Progenitor cell of endocrine pancreas (in vitro differentiated cells): Measurements from ENCODE around the gene CYB5R4. TPM values are rescaled to one million over a fixed set of nuclear protein-coding genes. Genes with fewer than 3 reads are reported as not detected.
"Not testable (repeated sequence)": the region's sequence is repeated elsewhere in the genome, so short reads cannot be mapped to it uniquely, and the experiment has no call there.

ENCODE experiments used
- DNase-seq: peaks from one replicate; pipeline ENCODE4 v3.0.0; 2021; ENCODE audit warnings: low spot score; ENCODE audit not compliant: unreplicated experiment
- H3K27ac Mint-ChIP-seq: 2 replicates; pipeline ENCODE4 v1.8.0; 2021; ENCODE audit warnings: mild to moderate bottlenecking, moderate library complexity, mixed read lengths
- H3K27me3 Mint-ChIP-seq: 2 replicates; pipeline ENCODE4 v1.8.0; 2021; ENCODE audit warnings: mixed read lengths
- H3K36me3 Mint-ChIP-seq: 2 replicates; pipeline ENCODE4 v1.8.0; 2022; ENCODE audit warnings: mixed read lengths; ENCODE audit not compliant: insufficient read depth
- H3K4me1 Mint-ChIP-seq: 2 replicates; pipeline ENCODE4 v1.8.0; 2021; ENCODE audit warnings: low read depth, mixed read lengths
- H3K4me3 Mint-ChIP-seq: 2 replicates; pipeline ENCODE4 v1.8.0; 2021; ENCODE audit warnings: low read depth, mild to moderate bottlenecking, moderate library complexity, mixed read lengths
- H3K9me3 Mint-ChIP-seq: 2 replicates; pipeline ENCODE4 v1.8.0; 2021; ENCODE audit warnings: low read depth, mixed read lengths
- total RNA-seq: library from RNA; stranded (reverse); gene quantifications from 2 replicates; pipeline ENCODE4 v1.2.1, GENCODE V29; 2021
- TF ChIP-seq, protein P1 (sequence below): fragments of 200-600 bp; sonication (generic); IDR thresholded peaks from one replicate; pipeline ENCODE4 v1.5.0; 2021; ENCODE audit warnings: antibody characterized with exemption, mild to moderate bottlenecking; ENCODE audit not compliant: unreplicated experiment

Gene CYB5R4
- total RNA-seq, 1 donor from 2014 or later: 17.8 TPM

DNA sequence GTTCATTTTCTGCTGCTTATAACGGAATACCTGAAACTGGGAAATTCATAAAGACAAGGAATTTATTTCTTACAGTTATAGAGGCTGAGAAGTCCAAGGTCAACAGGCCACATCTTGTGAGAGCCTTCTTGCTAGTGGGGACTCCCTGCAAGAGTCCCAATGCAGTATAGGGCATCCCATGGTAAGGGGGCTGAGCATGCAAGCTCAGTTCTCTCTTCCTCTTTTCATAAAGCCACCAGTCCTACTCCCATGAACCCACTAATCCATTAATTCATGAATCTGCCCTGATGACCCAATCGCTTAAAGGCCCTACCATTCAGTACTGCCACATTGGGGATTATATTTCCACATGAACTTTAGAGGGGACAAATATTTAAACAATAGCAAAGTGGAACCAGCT lies 26.5 kb downstream of the CYB5R4 start:
- no peak overlapping the region for H3K4me3 Mint-ChIP-seq
- H3K27me3 Mint-ChIP-seq: no peaks in the 10 kb centered on the region
- TF ChIP-seq, protein P1, sequence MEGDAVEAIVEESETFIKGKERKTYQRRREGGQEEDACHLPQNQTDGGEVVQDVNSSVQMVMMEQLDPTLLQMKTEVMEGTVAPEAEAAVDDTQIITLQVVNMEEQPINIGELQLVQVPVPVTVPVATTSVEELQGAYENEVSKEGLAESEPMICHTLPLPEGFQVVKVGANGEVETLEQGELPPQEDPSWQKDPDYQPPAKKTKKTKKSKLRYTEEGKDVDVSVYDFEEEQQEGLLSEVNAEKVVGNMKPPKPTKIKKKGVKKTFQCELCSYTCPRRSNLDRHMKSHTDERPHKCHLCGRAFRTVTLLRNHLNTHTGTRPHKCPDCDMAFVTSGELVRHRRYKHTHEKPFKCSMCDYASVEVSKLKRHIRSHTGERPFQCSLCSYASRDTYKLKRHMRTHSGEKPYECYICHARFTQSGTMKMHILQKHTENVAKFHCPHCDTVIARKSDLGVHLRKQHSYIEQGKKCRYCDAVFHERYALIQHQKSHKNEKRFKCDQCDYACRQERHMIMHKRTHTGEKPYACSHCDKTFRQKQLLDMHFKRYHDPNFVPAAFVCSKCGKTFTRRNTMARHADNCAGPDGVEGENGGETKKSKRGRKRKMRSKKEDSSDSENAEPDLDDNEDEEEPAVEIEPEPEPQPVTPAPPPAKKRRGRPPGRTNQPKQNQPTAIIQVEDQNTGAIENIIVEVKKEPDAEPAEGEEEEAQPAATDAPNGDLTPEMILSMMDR: no peak
- H3K27ac Mint-ChIP-seq: no peak overlapping the region
- no peak for DNase-seq
- no peaks in the 10 kb centered on the region for H3K4me1 Mint-ChIP-seq
- no peaks in the 10 kb centered on the region for H3K9me3 Mint-ChIP-seq
- no peaks in the 10 kb centered on the region for H3K36me3 Mint-ChIP-seq

DNA sequence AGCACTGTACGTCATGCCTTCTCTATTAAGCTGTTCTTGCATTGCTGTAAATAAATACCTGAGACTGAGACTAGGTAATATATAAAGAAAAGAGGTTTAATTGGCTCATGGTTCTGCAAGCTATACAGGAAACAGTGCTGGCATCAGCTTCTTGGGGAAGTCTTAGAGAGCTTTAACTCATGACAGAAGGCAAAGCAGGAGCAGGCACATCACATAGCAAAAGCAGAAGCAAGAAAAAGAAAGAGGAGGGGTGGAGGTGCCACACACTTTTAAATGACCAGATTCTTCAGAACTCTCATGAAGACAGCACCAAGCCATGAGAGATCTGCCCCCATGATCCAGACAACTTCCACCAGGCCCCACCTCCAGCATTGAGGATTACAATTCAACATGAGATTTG lies 30.1 kb downstream of the CYB5R4 start:
- TF ChIP-seq, protein P1: no peak
- peaks cover 9% of the 10 kb centered on the region for H3K4me1 Mint-ChIP-seq
- H3K36me3 Mint-ChIP-seq: no peaks in the 10 kb centered on the region
- no peaks in the 10 kb centered on the region for H3K27me3 Mint-ChIP-seq
- no peaks in the 10 kb centered on the region for H3K9me3 Mint-ChIP-seq
- H3K4me3 Mint-ChIP-seq: no peak overlapping the region
- H3K27ac Mint-ChIP-seq: no peak overlapping the region
- no peak for DNase-seq

DNA sequence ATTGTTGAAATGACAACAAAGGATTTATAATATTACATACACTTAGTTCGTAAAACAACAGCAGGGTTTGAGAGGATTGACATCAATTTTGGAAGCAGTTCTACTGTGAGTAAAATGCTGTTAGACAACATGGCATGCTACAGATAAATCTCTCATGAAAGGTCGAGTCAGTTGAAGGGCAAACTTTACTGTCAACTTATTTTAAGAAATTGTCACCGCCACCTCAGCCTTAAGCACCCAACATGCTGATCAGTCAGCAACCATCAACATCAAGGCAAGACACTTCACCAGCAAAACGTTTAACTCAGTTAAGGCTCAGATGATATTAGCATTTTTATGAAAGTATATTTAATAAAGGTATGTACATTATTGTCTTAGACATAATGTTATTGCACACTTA lies 31.0 kb downstream of the CYB5R4 start:
- Mint-ChIP-seq H3K27me3 (no peaks in the 10 kb centered on the region), H3K4me3 (no peak overlapping the region), H3K9me3 (no peaks in the 10 kb centered on the region), H3K27ac (no peak overlapping the region), H3K4me1 (peaks cover 9% of the 10 kb centered on the region), H3K36me3 (no peaks in the 10 kb centered on the region)
- TF ChIP-seq, protein P1: no peak
- no peak for DNase-seq

DNA sequence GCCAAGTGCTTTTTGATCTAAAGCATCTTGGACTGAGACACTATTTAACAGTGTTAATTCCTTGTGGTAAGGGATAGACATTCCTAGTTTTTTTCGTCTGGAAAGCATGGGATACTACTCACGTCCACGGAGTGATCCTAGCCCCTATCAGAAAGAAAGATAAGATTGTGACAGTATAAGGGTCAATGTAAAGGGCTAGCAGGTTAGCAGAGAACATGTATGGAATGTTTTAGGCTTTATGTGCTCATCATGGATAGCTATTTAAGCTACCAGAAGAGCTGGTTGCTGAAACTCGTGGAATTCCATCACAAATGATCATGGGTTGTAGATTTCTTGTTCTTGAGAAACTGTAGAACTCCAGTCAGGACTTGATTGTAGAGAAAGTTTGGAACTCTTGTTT lies 32.1 kb downstream of the CYB5R4 start:
- H3K4me3 Mint-ChIP-seq: no peak overlapping the region
- DNase-seq: no peak
- no peaks in the 10 kb centered on the region for H3K36me3 Mint-ChIP-seq
- H3K4me1 Mint-ChIP-seq: peaks cover 9% of the 10 kb centered on the region
- no peak overlapping the region for H3K27ac Mint-ChIP-seq
- TF ChIP-seq, protein P1: no peak
- no peaks in the 10 kb centered on the region for H3K9me3 Mint-ChIP-seq
- H3K27me3 Mint-ChIP-seq: no peaks in the 10 kb centered on the region

DNA sequence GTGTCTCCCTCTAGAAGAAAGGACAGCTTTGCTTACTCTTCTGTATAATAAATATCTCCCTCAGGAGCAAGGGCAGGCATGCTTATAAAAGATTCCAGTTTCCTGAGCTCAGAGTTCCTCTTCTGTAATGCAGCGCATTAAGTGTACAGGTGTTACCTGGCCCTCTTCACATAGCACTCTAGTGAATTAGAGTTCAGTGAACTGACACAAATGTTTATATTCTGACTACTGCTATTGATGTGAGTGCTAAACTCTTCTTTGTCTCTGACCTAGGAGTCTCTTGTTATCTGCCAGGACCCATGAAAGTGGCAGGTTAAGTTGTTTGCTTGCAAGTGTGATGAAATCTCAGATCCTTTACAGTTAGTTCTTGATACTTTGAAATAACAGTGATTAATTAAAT lies 33.5 kb downstream of the CYB5R4 start:
- Mint-ChIP-seq H3K27ac (no peak overlapping the region), H3K4me1 (peaks cover 9% of the 10 kb centered on the region), H3K9me3 (no peaks in the 10 kb centered on the region), H3K27me3 (no peaks in the 10 kb centered on the region), H3K36me3 (peaks cover 6% of the 10 kb centered on the region), H3K4me3 (no peak overlapping the region)
- TF ChIP-seq, protein P1: no peak
- DNase-seq: no peak

DNA sequence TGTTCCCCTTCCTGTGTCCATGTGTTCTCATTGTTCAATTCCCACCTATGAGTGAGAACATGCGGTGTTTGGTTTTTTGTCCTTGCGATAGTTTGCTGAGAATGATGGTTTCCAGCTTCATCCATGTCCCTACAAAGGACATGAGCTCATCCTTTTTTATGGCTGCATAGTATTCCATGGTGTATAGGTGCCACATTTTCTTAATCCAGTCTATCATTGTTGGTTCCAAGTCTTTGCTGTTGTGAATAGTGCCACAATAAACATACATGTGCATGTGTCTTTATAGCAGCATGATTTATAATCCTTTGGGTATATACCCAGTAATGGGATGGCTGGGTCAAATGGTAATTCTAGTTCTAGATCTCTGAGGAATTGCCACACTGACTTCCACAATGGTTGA lies 37.6 kb downstream of the CYB5R4 start:
- H3K27me3 Mint-ChIP-seq, H3K27ac Mint-ChIP-seq, DNase-seq, H3K4me1 Mint-ChIP-seq, H3K4me3 Mint-ChIP-seq: not testable (repeated sequence)
- peaks cover 14% of the 10 kb centered on the region for H3K9me3 Mint-ChIP-seq
- peaks cover 11% of the 10 kb centered on the region for H3K36me3 Mint-ChIP-seq
